ENCODE measurements around the gene RGS3.
"Not testable (repeated sequence)": the region's sequence is repeated elsewhere in the genome, so short reads cannot be mapped to it uniquely, and the experiment has no call there.

RGS3 gene

DNA sequence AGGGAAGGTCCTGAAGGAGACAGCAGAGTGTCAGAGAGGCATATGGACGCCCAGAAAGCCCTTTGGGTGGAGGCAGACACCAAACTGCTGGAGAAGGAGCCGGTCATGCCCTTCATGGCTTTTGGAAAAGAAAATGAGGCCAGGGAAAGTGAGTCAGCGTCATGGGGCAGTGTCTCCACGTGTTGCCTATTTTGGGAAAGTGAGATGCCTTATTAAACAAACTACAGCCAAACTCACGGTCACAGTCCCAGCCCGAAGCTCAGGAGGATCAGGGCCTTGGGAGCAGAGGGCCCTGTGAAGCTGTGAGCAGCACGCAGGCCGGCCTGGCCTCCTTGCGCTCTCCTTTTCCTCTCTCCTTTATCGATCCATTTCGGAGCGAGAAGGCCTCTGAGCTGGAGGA is 25.0 kb downstream of the RGS3 start:
- DNase-seq (ENCODE audit: low spot score): no peak

GRCh38 chr9:113491147-113491546 is 27.6 kb downstream of the RGS3 start:
- not testable (repeated sequence) for DNase-seq (ENCODE audit: low spot score)

- DNase-seq (ENCODE audit: low spot score): no peak
Observed at GRCh38 chr9:113492343-113493202, 29.0 kb downstream of the RGS3 start.

DNA sequence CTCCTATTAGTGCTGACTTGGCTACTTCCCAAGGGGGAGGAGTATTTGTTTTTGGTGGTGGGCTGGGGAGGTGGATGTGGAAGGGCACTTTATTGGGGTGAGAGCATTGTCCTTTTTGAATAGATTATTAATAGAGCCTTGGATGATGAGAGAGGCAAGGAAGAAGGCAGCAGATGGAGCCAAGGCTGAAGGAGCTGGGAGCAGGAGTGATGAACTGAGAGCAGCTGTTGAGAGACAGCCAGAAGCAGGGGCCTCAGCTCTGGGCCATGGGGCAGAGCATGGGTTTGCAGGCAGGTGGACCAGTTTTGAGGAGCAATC is 29.6 kb downstream of the RGS3 start:
- no peak for DNase-seq (ENCODE audit: low spot score)

GRCh38 chr9:113495526-113495925 is 32.0 kb downstream of the RGS3 start:
- DNase-seq (ENCODE audit: low spot score): no peak

GRCh38 chr9:113497051-113497450 is 33.5 kb downstream of the RGS3 start:
- no peak for DNase-seq (ENCODE audit: low spot score)

DNA sequence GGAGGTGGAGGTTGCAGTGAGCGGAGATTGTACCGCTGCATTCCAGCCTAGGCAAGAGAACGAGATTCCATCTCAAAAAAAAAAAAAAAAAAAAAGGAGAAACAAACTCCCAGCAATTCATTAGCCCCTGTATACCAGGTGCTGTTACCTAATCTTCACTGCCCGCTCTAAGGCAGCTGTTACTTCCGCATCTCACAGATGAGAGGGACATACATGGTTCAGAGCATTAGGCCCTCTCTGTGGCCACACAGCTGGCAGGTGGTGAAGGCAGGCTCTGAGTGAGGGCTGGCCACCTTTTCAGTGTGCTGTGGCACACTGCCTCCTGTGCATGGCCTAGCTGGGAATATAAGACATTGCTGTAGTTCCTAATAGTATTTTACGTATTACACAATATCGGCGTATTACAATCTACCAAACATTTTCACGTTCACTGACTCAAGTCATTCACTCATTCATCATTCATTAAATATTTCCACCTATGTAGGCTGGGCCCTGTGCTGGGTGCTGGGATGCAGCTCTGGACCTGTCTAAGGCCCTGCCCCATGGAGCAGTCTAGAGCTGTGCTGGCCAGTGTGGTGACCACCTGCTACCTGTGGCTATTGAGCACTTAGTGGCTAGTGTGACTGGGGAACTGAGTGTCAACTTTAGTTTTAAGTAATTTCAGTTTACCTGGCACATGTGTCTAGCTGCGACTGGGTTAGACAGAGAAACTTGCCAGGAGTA is 35.8 kb downstream of the RGS3 start:
- DNase-seq (ENCODE audit: low spot score): no peak

- no peak for DNase-seq (ENCODE audit: low spot score)
Observed at GRCh38 chr9:113499876-113500497, 36.5 kb downstream of the RGS3 start.

DNA sequence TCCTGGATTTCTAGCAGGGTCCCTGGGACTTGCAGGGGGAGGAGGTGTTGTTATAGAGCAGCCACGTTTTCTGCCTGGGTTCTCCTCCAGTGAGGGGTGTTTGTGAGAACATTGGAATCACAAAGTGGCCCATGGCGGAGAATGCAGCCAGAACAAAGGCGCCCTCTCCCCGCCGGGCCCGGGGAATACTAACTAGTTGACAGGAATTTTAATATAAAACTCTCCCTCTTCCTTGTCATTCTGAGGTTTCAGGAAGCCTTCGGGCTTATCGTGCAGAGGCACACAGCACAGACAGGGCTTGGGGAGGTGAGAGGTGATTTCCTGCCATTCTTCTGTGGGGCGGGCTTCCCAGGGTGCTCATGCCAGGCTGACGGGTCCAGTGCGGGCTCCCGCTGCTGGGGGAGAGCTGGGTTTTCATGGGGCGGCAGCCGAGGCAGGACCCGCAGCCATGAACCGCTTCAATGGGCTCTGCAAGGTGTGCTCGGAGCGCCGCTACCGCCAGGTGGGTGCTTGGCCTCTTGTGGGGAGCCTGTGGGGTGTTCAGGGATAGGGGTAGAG is 37.7 kb downstream of the RGS3 start:
- no peak for DNase-seq (ENCODE audit: low spot score)

- no peak for DNase-seq (ENCODE audit: low spot score)
Observed at GRCh38 chr9:113501852-113502251, 38.3 kb downstream of the RGS3 start.

GRCh38 chr9:113502427-113503034 is 39.0 kb downstream of the RGS3 start:
- DNase-seq (ENCODE audit: low spot score): no peak

DNA sequence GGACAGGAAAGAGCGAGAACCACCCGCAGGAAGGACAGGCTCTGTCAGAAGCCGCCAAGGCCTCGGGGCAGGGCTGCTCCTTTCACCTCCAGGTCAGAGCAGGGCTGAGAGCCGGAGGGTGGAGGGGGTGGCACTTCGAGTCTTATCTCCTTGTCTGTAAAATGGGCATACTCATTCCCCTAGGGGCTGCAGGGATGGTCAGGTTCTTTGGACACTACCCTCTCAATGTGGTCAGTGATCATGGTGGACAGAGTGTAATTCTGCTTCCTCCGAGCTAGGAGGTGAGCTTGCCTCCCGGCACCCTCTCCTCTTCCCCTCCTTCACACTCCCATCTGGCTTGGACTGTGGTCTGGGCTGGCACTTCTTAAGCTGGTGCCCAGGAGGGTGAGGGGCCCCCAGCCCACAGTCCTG is 39.6 kb downstream of the RGS3 start:
- no peak for DNase-seq (ENCODE audit: low spot score)

GRCh38 chr9:113503613-113504211 is 40.2 kb downstream of the RGS3 start:
- no peak for DNase-seq (ENCODE audit: low spot score)

DNA sequence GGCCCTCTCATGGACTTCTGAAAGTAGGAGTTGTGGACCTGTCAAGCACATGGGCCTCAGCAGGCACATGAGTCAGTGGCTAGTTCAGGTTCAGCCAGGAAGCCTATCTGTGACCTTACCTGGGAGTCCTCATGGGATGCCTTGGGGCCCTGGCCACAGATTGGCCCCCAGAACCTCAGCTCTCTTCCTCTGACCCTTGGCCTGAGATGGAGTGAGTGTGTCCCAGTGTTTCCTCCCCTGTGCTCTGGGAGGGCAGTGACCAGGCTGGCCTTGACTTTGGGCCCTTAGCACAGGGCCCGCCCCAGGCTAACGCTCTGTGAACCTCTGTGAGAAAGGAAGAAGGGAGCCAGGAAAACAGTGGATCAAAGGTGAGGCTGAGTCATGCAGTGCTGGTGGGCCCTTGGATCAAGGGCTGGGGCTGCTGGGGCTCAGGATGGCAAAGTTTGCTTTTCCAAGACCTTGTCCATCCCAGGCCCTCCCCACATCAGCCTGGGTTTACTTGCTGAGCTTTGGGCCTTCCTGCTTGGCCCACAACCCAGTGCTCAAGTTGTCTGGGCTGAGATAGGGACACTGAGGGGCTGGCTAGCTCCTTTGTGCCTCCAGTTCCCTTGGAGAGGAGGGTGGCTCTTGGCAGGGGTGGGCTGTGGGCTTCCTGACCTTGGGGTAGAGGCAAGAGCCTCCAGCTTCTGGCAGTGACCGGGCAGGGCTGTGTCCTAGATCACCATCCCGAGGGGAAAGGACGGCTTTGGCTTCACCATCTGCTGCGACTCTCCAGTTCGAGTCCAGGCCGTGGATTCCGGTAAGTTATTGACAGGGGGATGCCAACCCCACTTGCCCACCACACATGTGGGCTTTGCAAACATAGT is 41.4 kb downstream of the RGS3 start:
- no peak for DNase-seq (ENCODE audit: low spot score)

GRCh38 chr9:113506090-113506589 is 42.6 kb downstream of the RGS3 start:
- DNase-seq (ENCODE audit: low spot score): no peak

DNA sequence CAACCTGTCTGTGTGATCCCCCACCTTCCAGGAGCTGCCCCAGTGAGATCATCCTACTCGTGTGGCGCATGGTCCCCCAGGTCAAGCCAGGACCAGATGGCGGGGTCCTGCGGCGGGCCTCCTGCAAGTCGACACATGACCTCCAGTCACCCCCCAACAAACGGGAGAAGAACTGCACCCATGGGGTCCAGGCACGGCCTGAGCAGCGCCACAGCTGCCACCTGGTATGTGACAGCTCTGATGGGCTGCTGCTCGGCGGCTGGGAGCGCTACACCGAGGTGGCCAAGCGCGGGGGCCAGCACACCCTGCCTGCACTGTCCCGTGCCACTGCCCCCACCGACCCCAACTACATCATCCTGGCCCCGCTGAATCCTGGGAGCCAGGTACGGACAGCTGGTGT is 43.7 kb downstream of the RGS3 start:
- DNase-seq (ENCODE audit: low spot score): no peak

- DNase-seq (ENCODE audit: low spot score): peak; percentile 47
Observed at GRCh38 chr9:113508111-113508749, 44.7 kb downstream of the RGS3 start.

- DNase-seq (ENCODE audit: low spot score): no peak
Observed at GRCh38 chr9:113509463-113509862, 45.9 kb downstream of the RGS3 start.

GRCh38 chr9:113511047-113511521 is 47.6 kb downstream of the RGS3 start:
- no peak for DNase-seq (ENCODE audit: low spot score)
